Liver (tissue), 3 donors: ENCODE measurements around the gene SLC22A12.

Source experiments
- ATF3 ChIP-seq: IDR thresholded peaks from 2 replicates; pipeline ENCODE4 v1.6.1; 2016; ENCODE audit warnings: antibody characterized with exemption
- CTCF ChIP-seq: fragments of 150-350 bp; IDR thresholded peaks from 2 replicates; pipeline ENCODE4 v1.5.1; 2017; ENCODE audit warnings: improper control_type of control experiment, low read depth, low read length; ENCODE audit not compliant: missing input control
- EGR1 ChIP-seq, 2 donors: IDR thresholded peaks; 2 replicates each; pipeline ENCODE4 v1.6.1; 2016 to 2018; ENCODE audit warnings: antibody characterized with exemption in 2 of 2, low read depth in 2 of 2
- FOXA1 ChIP-seq: IDR thresholded peaks from 2 replicates; pipeline ENCODE4 v1.6.1; 2016; ENCODE audit warnings: antibody characterized with exemption
- GABPA ChIP-seq, 2 donors: IDR thresholded peaks in 1 of 2; conservative IDR thresholded peaks in 1 of 2; 2 replicates each; pipeline ENCODE4 v1.6.1; 2016; ENCODE audit warnings: antibody characterized with exemption in 2 of 2, mild to moderate bottlenecking in 1 of 2, moderate library complexity in 1 of 2
- JUND ChIP-seq, 2 donors: IDR thresholded peaks; 2 replicates each; pipeline ENCODE4 v1.6.1; 2016; ENCODE audit warnings: antibody characterized with exemption in 2 of 2
- MAX ChIP-seq: IDR thresholded peaks from 2 replicates; pipeline ENCODE4 v1.6.1; 2016; ENCODE audit warnings: antibody characterized with exemption
- NR2F2 ChIP-seq: IDR thresholded peaks from 2 replicates; pipeline ENCODE4 v1.6.1; 2016; ENCODE audit warnings: antibody characterized with exemption
- RAD21 ChIP-seq, 2 donors: IDR thresholded peaks; 2 replicates each; pipeline ENCODE4 v1.6.1; 2016; ENCODE audit warnings: antibody characterized with exemption in 2 of 2, mild to moderate bottlenecking in 2 of 2
- REST ChIP-seq: IDR thresholded peaks from 2 replicates; pipeline ENCODE4 v1.6.1; 2016; ENCODE audit warnings: antibody characterized with exemption, mild to moderate bottlenecking
- TAF1 ChIP-seq: conservative IDR thresholded peaks from 2 replicates; pipeline ENCODE4 v1.6.1; 2016; ENCODE audit warnings: antibody characterized with exemption, mild to moderate bottlenecking
- YY1 ChIP-seq: IDR thresholded peaks from 2 replicates; pipeline ENCODE4 v1.6.1; 2016; ENCODE audit warnings: antibody characterized with exemption, mild to moderate bottlenecking
- donor health status: healthy.
- donor health status: healthy.

- TF ChIP-seq CTCF (no peak), REST (no peak), TAF1 (no peak), MAX (no peak), ATF3 (no peak), GABPA (IDR thresholded peaks at IDR 0.05 in 1 of 2, conservative IDR thresholded peaks at IDR 0.05 in 1 of 2) (no peak), RAD21 (IDR thresholded peaks at IDR 0.05) (no peak), EGR1 (IDR thresholded peaks at IDR 0.05; ENCODE audit: low read depth in 2 of 2) (no peak), JUND (IDR thresholded peaks at IDR 0.05) (no peak), NR2F2 (no peak), FOXA1 (no peak), YY1 (no peak)
These were observed 34.2 kb upstream of the SLC22A12 start for GRCh38 chr11:64556721-64557250.
